PC-9 (cell line): ENCODE measurements around the gene FAM20C.

Experiments used
- CTCF ChIP-seq: fragments of 200-600 bp; sonication (generic); conservative IDR thresholded peaks from 2 replicates; pipeline ENCODE4 v1.6.1; 2017; ENCODE audit warnings: mixed run types, antibody characterized with exemption, mild to moderate bottlenecking, moderate library complexity
- EZH2 ChIP-seq: fragments of 200-600 bp; sonication (generic); IDR thresholded peaks from 2 replicates; pipeline ENCODE4 v1.8.0; 2017; ENCODE audit warnings: antibody characterized with exemption, low read depth

DNA sequence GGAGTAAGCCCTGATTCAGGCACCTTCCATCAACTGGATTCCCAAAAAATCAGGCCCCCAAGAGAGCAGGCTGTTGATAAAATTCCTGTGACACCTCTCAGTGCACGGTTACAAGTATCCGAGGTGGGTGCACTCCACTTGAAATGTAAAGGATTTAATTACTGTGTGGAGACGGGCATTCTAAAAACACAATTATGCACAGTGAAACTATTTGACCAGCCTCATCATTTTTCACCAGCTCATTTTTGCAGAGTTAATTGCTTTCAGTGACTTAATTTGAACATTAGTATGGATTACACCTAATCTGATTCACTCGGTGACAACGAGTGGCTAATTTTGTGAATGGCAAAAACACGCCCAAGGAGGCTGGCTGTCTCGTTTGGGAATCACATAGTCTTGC lies 99.9 kb downstream of the FAM20C start:
- TF ChIP-seq EZH2 (no peak), CTCF (no peak)
